Panc1 (cell line): ENCODE measurements around the gene HS2ST1.

Experiments used
- CTCF ChIP-seq: fragments of 450-650 bp; IDR thresholded peaks from 2 replicates; pipeline ENCODE4 v1.5.1; 2017; ENCODE audit warnings: mild to moderate bottlenecking
- POLR2AphosphoS5 ChIP-seq: IDR thresholded peaks from 2 replicates; pipeline ENCODE4 v1.6.1; 2012; ENCODE audit warnings: mild to moderate bottlenecking, low read depth, low read length, moderate library complexity
- SIN3A ChIP-seq: IDR thresholded peaks from 2 replicates; pipeline ENCODE4 v1.6.1; 2012; ENCODE audit warnings: low read depth, mild to moderate bottlenecking, low read length, moderate library complexity, borderline replicate concordance; ENCODE audit not compliant: insufficient read depth

- no peak for TF ChIP-seq CTCF
- no peak for TF ChIP-seq POLR2AphosphoS5
- TF ChIP-seq SIN3A = no peak
Measured at GRCh38 chr1:87111659-87112371, 197.4 kb downstream of the HS2ST1 start.
